KMS-11 (cell line): Measurements from ENCODE around the gene NEFH.

Experiments
- H2AFZ ChIP-seq: fragments of 200-600 bp; sonication (generic); 2 replicates; pipeline ENCODE4 v1.6.1; 2016; ENCODE audit warnings: antibody characterized with exemption, mixed run types, low read depth
- H3K27ac ChIP-seq: fragments of 200-600 bp; sonication (generic); 2 replicates; pipeline ENCODE4 v1.6.1; 2016; ENCODE audit warnings: mild to moderate bottlenecking, mixed run types
- H3K27me3 ChIP-seq: fragments of 200-600 bp; sonication (generic); 2 replicates; pipeline ENCODE4 v1.6.1; 2017; ENCODE audit warnings: mild to moderate bottlenecking, low read depth, mixed run types, moderate library complexity; ENCODE audit not compliant: insufficient read depth
- H3K36me3 ChIP-seq: fragments of 200-600 bp; sonication (generic); 2 replicates; pipeline ENCODE4 v1.6.1; 2017; ENCODE audit warnings: mild to moderate bottlenecking, mixed run types; ENCODE audit not compliant: insufficient read depth
- H3K4me1 ChIP-seq: fragments of 200-600 bp; sonication (generic); 2 replicates; pipeline ENCODE4 v1.6.1; 2016; ENCODE audit warnings: mild to moderate bottlenecking, low read depth, mixed run types; ENCODE audit not compliant: poor library complexity, severe bottlenecking
- H3K4me2 ChIP-seq: fragments of 200-600 bp; sonication (generic); 2 replicates; pipeline ENCODE4 v1.7.0; 2016; ENCODE audit warnings: mild to moderate bottlenecking, mixed run types
- H3K4me3 ChIP-seq: fragments of 200-600 bp; sonication (generic); IDR thresholded peaks from 2 replicates; pipeline ENCODE4 v1.6.1; 2017; ENCODE audit warnings: low read depth, low read length, mixed read lengths; ENCODE audit not compliant: insufficient read depth
- H3K79me2 ChIP-seq: fragments of 200-600 bp; sonication (generic); 2 replicates; pipeline ENCODE4 v1.6.1; 2016; ENCODE audit warnings: low read depth, mixed run types; ENCODE audit not compliant: insufficient read depth
- H3K9ac ChIP-seq: fragments of 200-600 bp; sonication (generic); 2 replicates; pipeline ENCODE4 v1.6.1; 2016; ENCODE audit warnings: mild to moderate bottlenecking, mixed run types
- H4K20me1 ChIP-seq: fragments of 200-600 bp; sonication (generic); 2 replicates; pipeline ENCODE4 v1.6.1; 2016; ENCODE audit warnings: mild to moderate bottlenecking, mixed run types; ENCODE audit not compliant: insufficient read depth
- TF ChIP-seq, protein P1 (sequence below): fragments of 200-600 bp; sonication (generic); conservative IDR thresholded peaks from 2 replicates; pipeline ENCODE4 v1.6.1; 2017; ENCODE audit warnings: low read depth, mild to moderate bottlenecking, antibody characterized with exemption, low read length, moderate library complexity, mixed read lengths

Gene NEFH

GRCh38 chr22:29478326-29479276 lies 1.4 kb upstream of the NEFH start:
- H3K4me3 ChIP-seq: no peak overlapping the region
- no peaks in the 10 kb centered on the region for H3K4me1 ChIP-seq
- no peak overlapping the region for H3K4me2 ChIP-seq
- TF ChIP-seq, protein P1, sequence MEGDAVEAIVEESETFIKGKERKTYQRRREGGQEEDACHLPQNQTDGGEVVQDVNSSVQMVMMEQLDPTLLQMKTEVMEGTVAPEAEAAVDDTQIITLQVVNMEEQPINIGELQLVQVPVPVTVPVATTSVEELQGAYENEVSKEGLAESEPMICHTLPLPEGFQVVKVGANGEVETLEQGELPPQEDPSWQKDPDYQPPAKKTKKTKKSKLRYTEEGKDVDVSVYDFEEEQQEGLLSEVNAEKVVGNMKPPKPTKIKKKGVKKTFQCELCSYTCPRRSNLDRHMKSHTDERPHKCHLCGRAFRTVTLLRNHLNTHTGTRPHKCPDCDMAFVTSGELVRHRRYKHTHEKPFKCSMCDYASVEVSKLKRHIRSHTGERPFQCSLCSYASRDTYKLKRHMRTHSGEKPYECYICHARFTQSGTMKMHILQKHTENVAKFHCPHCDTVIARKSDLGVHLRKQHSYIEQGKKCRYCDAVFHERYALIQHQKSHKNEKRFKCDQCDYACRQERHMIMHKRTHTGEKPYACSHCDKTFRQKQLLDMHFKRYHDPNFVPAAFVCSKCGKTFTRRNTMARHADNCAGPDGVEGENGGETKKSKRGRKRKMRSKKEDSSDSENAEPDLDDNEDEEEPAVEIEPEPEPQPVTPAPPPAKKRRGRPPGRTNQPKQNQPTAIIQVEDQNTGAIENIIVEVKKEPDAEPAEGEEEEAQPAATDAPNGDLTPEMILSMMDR: no peak
- H3K79me2 ChIP-seq: no peaks in the 10 kb centered on the region
- no peak overlapping the region for H3K27ac ChIP-seq
- H2AFZ ChIP-seq: no peak overlapping the region
- H3K9ac ChIP-seq: no peak overlapping the region
- H3K27me3 ChIP-seq: peaks cover 11% of the 10 kb centered on the region
- no peaks in the 10 kb centered on the region for H4K20me1 ChIP-seq
- H3K36me3 ChIP-seq: no peaks in the 10 kb centered on the region

GRCh38 chr22:29480262-29480511 lies 169 bp downstream of the NEFH start:
- H3K27me3 ChIP-seq: peaks cover 11% of the 10 kb centered on the region
- H4K20me1 ChIP-seq: no peaks in the 10 kb centered on the region
- no peak overlapping the region for H3K4me2 ChIP-seq
- no peak overlapping the region for H3K4me3 ChIP-seq
- no peaks in the 10 kb centered on the region for H3K4me1 ChIP-seq
- no peak overlapping the region for H2AFZ ChIP-seq
- H3K36me3 ChIP-seq: no peaks in the 10 kb centered on the region
- no peak overlapping the region for H3K27ac ChIP-seq
- no peaks in the 10 kb centered on the region for H3K79me2 ChIP-seq
- no peak overlapping the region for H3K9ac ChIP-seq
- TF ChIP-seq, protein P1: no peak

- Histone ChIP-seq H3K36me3 (no peaks in the 10 kb centered on the region), H4K20me1 (no peaks in the 10 kb centered on the region), H3K27ac (no peak overlapping the region), H2AFZ (no peak overlapping the region), H3K4me3 (no peak overlapping the region), H3K27me3 (peaks cover 8% of the 10 kb centered on the region), H3K9ac (no peak overlapping the region), H3K4me2 (no peak overlapping the region), H3K79me2 (no peaks in the 10 kb centered on the region), H3K4me1 (no peaks in the 10 kb centered on the region)
- TF ChIP-seq, protein P1: no peak
These were observed 670 bp downstream of the NEFH start for GRCh38 chr22:29480512-29481264.

GRCh38 chr22:29481265-29482000 lies 1.4 kb downstream of the NEFH start:
- TF ChIP-seq, protein P1: no peak
- Histone ChIP-seq H3K27me3 (peaks cover 8% of the 10 kb centered on the region), H2AFZ (no peak overlapping the region), H3K79me2 (no peaks in the 10 kb centered on the region), H3K36me3 (no peaks in the 10 kb centered on the region), H3K27ac (no peak overlapping the region), H3K4me2 (no peak overlapping the region), H3K4me3 (no peak overlapping the region), H3K4me1 (no peaks in the 10 kb centered on the region), H4K20me1 (no peaks in the 10 kb centered on the region), H3K9ac (no peak overlapping the region)
